GM18858 (cell line): ENCODE results near the gene CYP11A1.

Experiments
- ATAC-seq: cut with Tn5 transposase; IDR thresholded peaks from one replicate; pipeline ENCODE4 v1.9.1; 2021; ENCODE audit not compliant: unreplicated experiment

The CYP11A1 gene

GRCh38 chr15:74328331-74329056 is 39.0 kb downstream of the CYP11A1 start:
- no peak for ATAC-seq

DNA sequence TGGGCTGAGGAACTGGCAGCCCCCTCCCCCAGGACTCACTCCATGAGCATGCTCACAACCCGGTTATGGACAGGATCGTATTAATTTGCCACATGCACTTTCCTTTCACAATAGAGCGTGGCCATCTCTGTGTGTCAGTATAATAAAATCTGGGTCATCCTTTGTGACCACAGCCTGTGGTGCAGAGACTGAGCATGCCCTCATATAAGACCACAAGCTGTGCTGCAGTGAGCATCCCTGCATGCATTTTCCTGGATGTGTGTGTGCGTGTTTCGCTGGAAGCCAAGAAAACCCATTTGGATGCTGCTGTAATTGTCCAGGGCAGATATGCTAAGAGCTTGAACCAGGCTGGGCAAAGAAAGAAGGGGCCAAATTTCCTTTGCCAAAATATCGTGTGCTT is 39.7 kb downstream of the CYP11A1 start:
- no peak for ATAC-seq

DNA sequence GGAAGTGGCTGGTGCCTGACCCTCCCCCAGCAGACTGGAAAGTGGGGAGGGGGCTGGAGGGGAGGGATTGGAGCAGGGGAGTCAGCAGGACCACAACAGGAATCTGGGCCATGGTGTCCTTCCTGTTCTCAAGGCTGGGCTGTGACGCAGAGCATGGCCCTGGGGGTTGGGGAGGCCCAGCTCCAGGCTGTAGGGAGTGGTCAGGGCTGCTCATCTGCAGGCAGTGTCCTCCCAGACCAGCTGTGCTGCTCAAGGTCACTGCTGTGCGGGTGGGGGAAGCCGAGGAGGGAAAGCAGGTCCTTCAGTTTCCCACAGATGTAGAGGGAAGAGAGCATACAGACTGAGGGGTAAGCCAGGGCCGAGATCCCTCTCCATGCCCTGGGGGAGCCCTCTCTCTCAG is 40.7 kb downstream of the CYP11A1 start:
- no peak for ATAC-seq

GRCh38 chr15:74324714-74325113 is 42.7 kb downstream of the CYP11A1 start:
- ATAC-seq, result no peak

GRCh38 chr15:74322558-74323180 is 44.8 kb downstream of the CYP11A1 start:
- ATAC-seq, result no peak

DNA sequence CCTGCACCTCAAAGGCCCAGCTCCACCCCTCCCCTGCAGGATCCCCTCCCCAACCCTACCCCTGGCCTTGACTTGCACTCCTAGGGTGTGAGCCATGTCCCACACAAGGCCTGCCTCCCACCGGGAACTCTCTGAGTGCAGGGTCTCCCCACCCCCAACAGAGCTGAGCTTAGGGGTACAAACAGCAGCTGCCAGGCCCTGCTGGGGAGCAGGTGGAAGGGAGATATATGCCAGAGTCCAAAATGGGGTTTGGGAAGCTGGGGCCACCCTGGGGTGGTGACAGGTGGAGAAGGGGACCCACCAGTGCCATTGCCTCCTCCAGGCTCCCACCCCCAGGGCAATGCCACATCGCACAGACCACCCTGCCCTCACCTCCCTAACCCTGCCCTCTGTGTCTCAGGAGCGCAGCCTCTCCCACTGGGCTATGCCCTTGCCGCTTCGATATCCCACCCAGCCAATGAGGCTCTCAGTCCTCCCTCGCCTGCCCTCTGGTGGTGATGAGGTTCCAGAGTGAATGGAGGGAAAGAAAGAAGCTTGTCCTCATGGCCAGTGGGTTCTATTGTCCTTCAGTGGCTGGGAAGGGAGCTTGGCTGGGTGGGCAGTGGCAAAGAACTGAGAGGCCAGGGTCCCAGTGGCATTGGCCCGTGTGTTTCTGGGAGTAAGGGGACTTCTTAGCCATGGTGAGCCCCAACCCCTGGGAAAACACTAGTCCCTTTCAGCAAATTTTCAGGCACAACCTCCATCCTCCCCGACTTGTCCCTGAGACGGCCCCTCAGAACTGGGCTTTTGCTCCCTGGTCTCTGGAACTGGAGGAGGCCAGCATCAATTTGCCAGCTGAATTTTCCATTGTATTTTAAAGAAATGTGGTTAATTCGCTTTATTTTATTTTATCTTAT is 46.8 kb downstream of the CYP11A1 start:
- ATAC-seq, result no peak

DNA sequence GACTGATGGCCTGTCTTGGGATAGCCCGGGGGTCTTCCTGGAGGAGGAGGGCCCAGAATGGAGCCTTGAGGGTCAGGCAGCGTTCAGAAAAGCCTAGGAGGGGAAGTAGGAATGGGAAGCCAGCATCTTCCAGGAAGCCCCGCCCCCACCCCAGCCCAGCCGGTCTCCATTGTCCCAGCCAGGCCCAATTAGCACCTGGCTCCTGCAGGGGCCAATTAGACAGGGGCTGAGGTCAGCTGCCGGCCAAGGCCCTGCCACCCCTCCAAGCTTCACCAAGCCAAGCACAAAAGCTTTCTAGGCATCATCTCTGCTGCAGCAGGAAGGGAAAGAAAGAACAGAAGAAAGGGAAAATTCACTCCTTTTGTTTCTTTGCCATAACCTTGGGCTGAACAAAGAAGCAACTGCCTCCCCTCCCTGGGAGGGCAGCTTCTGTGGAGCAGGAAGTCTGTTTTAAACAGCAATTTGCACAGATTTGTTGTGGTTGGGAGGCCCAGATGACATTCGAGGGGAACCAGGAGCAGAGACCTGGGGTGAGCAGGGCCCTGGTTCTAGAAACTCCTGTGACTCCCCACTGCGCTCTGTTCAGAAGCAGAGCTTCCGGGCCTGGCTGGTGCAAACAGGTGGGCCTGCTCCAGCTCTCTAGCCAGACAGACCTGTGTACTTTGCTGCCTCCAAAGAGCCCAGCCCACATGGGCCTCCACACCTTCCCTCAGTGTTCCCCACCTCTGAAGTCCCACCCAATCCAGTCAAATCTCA is 47.7 kb downstream of the CYP11A1 start:
- ATAC-seq, result no peak

DNA sequence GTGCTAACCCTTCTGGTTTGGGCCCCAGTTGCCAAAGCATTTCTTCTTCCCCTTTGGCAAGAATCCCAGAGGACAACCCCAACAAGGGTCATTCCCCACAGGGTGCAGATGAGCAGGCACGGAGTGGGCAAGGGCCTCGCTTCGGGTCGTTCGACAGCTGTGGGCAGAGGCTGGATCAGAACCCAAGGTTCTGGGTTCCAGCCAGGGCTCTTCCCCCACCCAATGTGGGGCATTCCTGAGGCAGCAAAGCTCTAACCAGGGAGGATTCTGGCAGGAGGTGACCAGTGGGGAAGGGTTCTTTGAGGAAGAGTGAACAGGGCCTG is 48.3 kb downstream of the CYP11A1 start:
- ATAC-seq, result no peak

- no peak for ATAC-seq
These were observed 48.9 kb downstream of the CYP11A1 start for GRCh38 chr15:74318376-74319137.

DNA sequence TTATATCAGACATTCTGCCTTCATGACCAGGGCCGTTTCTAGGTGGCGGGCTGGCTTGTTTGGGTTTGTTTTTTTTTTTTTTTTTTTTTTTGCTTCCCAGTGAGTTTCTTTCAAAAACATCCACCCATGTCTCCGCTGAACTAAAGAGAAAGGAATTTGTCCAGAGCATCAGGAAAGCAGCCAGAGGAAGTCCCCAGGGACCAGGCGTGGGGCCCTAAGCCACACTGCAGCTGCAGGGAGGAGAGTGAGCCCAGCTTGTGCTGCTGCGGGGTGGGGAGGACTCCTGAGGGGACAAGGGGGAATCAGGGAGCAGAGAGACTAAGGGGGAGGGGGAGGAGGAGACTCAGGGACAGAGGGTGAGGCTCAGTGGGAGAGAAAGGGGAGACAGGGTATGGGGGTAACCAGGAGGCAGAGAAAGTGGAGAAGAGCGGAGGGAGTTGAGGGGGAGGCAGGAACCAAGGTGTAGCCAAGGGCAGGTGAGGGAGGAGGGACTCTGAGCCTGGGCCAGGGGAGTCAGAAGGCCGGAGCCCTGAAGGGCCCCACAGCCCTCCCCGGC is 49.5 kb downstream of the CYP11A1 start:
- ATAC-seq, result no peak

DNA sequence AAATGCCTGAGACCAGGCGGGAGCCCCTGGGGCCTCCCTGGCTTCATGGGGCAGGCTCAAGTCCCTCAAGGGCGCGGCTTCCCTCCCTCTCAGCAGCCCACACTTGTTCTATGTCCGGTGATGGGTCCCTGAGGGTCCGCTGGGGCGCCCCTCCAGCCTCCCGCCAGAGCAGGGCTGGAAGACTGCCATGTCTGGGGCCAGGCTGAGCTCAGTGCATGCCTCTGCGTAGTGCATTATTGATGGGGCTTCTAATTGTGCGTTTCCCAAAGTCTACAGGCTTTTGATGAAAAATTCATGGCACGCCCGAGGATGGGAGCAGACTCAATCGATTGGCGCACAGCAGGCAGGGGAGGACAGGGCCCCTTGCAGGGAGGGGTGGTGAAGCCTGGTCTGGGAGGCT is 51.3 kb downstream of the CYP11A1 start:
- ATAC-seq, result no peak

DNA sequence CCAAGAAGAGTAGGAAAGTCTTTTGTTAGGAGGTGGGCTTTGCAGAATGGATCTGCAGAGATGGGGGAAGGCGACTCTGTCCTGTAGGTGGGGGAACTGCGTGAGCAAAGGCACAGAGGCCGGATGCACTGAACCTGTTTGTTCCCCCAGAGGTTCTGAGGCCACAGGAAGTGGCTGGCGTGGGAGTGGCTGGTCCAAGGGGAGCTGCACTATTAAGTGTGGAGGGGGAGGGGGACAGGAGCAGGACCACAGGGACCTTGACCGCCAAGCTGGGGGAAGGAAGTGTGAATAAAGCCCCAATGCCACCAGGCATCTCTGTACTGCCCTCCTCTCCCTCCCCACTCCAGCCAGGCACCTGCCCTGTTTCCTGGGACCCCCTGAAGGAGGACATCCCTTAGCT is 51.8 kb downstream of the CYP11A1 start:
- ATAC-seq, result no peak

DNA sequence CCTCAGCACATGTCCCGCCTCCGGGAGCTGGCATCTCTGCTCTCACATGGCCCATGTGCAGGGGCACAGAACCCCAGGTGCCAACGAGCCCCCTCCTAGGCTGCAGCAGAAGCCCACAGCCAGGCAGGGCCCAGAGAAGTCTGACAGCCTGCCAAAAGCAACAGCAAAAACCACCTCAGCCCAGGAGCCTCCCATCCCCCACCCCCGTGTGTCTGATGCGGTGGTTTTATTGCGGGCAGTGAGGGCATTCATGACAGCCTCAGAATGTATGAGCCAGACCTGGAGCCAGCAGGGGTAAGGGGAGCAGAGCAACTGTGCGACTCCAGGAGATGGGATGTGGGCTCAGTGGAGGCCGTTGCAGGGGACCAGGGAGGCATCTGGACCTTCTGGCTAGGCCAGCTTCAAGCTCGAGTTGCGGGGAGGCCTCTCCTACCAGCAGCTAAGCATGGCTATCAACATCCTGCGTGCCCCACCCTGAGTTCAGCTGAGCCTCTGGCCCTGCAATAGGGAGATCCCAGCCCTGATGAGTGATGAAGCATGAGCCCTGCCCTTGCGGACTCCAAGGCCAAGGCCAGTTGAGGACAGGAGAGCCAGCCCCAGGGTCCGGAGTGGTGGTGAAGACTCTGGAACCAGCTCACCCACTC is 52.5 kb downstream of the CYP11A1 start:
- no peak for ATAC-seq

- no peak for ATAC-seq
These were observed 53.6 kb downstream of the CYP11A1 start for GRCh38 chr15:74313889-74314288.

DNA sequence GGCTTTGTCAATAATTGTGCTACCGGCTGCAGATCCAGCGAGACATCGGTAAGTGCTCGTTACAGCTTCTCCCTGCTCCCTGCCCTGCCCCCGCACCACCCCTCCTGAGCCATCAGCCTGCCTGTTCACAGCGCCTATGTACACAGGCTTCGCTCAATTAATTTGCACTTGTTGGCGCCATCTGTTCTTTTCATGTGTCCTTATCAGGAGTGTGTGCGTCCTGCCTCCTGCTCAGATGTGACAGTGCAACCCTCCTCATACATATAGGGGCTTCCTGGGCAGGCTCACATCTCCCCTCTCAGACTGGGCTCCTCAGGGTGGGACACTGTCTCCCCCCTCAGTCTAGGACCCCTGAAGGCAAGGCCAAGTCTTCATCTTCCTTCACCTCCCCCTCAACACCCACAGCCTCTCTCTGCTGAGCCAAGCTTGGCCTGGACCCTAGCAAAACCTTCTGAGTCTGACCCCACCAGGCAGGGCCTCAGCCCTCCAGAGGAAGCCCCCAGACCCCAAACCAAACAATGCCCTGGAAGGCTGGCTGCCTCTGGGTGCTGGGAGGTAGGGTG is 54.9 kb downstream of the CYP11A1 start:
- ATAC-seq, result no peak

GRCh38 chr15:74311734-74312444 is 55.6 kb downstream of the CYP11A1 start:
- no peak for ATAC-seq

- ATAC-seq, result no peak
These were observed 59.3 kb downstream of the CYP11A1 start for GRCh38 chr15:74307827-74308811.

DNA sequence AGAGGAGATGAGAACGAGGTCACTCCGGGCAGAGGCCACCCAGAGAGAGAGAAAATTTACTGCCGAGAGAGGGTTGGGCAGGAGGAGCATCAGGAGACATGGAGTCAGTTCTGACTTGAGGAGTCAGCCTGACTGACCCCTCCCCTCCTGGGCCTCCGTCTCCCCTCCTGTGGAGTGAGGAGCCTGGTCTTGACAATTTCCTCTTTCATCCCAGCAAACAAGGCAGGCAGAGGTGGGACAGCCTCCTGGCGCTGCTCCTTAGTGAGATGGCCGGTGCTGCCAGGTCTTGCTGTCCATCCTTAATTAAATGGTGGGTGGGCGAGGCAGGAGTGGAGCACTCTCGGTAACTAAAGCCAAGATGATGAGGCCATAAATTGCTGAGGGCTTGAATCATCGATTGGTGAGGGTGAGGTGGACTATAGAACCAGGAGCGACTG is 60.6 kb downstream of the CYP11A1 start:
- ATAC-seq, result no peak
